MM.1S (cell line): Measurements from ENCODE around the gene APLP2.

Experiments
- DNase-seq: peaks from one replicate; pipeline ENCODE4 v3.0.0-alpha.2; 2015
- H2AFZ ChIP-seq: fragments of 300-600 bp; sonication (generic); 2 replicates; pipeline ENCODE4 v1.6.0; 2016; ENCODE audit warnings: antibody characterized with exemption, low read length
- H3F3A ChIP-seq: fragments of 300-600 bp; sonication (generic); 2 replicates; pipeline ENCODE4 v1.6.1; 2016; ENCODE audit warnings: mild to moderate bottlenecking, antibody characterized with exemption, low read length, moderate library complexity, mixed read lengths; ENCODE audit not compliant: insufficient read depth
- H3K27ac ChIP-seq: fragments of 300-600 bp; sonication (generic); 2 replicates; pipeline ENCODE4 v1.5.1; 2016; ENCODE audit warnings: mild to moderate bottlenecking, low read length
- H3K27me3 ChIP-seq: fragments of 300-600 bp; sonication (generic); replicated peaks from 2 replicates; pipeline ENCODE4 v1.6.0; 2016; ENCODE audit warnings: low read length; ENCODE audit not compliant: insufficient read depth
- H3K36me3 ChIP-seq: fragments of 300-600 bp; sonication (generic); replicated peaks from 2 replicates; pipeline ENCODE4 v1.6.1; 2016; ENCODE audit warnings: mild to moderate bottlenecking, low read length, mixed read lengths; ENCODE audit not compliant: insufficient read depth
- H3K4me1 ChIP-seq: fragments of 300-600 bp; sonication (generic); 2 replicates; pipeline ENCODE4 v1.6.1; 2016; ENCODE audit warnings: low read length, mixed read lengths
- H3K4me2 ChIP-seq: fragments of 300-600 bp; sonication (generic); 2 replicates; pipeline ENCODE4 v1.6.0; 2016; ENCODE audit warnings: low read depth, low read length
- H3K4me3 ChIP-seq: fragments of 300-600 bp; sonication (generic); 2 replicates; pipeline ENCODE4 v1.5.1; 2016; ENCODE audit warnings: low read length, mixed read lengths
- H3K79me2 ChIP-seq: fragments of 300-600 bp; sonication (generic); 2 replicates; pipeline ENCODE4 v1.6.1; 2016; ENCODE audit warnings: mixed run types, low read length, mixed read lengths
- H3K9ac ChIP-seq: fragments of 300-600 bp; sonication (generic); 2 replicates; pipeline ENCODE4 v1.6.1; 2016; ENCODE audit warnings: low read length, mixed read lengths
- H3K9me2 ChIP-seq: fragments of 300-600 bp; sonication (generic); replicated peaks from 2 replicates; pipeline ENCODE4 v1.6.1; 2016; ENCODE audit warnings: mild to moderate bottlenecking, low read length, mixed read lengths; ENCODE audit not compliant: insufficient read depth
- H3K9me3 ChIP-seq: fragments of 300-600 bp; sonication (generic); replicated peaks from 2 replicates; pipeline ENCODE4 v1.6.1; 2016; ENCODE audit warnings: mild to moderate bottlenecking, low read length, mixed read lengths; ENCODE audit not compliant: insufficient read depth
- H4K20me1 ChIP-seq: fragments of 300-600 bp; sonication (generic); 2 replicates; pipeline ENCODE4 v1.6.1; 2016; ENCODE audit warnings: mild to moderate bottlenecking, low read length, moderate library complexity, mixed read lengths; ENCODE audit not compliant: insufficient read depth
- CTCF ChIP-seq: fragments of 300-600 bp; sonication (generic); IDR thresholded peaks from 2 replicates; pipeline ENCODE4 v1.5.1; 2016; ENCODE audit warnings: antibody characterized with exemption, low read length, mixed read lengths
- EZH2 ChIP-seq: fragments of 300-600 bp; sonication (generic); optimal IDR thresholded peaks from 2 replicates; pipeline ENCODE3; 2017; ENCODE audit warnings: low read depth, mild to moderate bottlenecking, antibody characterized with exemption, low read length, mixed read lengths
- EZH2phosphoT487 ChIP-seq: fragments of 300-600 bp; sonication (generic); IDR thresholded peaks from 2 replicates; pipeline ENCODE4 v1.6.1; 2018; ENCODE audit warnings: antibody characterized with exemption, low read length

Gene APLP2

GRCh38 chr11:130179396-130180306 lies 110.0 kb downstream of the APLP2 start:
- peaks cover 86% of the 10 kb centered on the region for H3K79me2 ChIP-seq
- H3K9ac ChIP-seq = peak overlapping the region; percentile 29; the same call in 1 of the 2 replicates
- no peak for TF ChIP-seq EZH2
- no peak for TF ChIP-seq CTCF
- TF ChIP-seq EZH2phosphoT487 = no peak
- no peaks in the 10 kb centered on the region for H3K36me3 ChIP-seq
- H3F3A ChIP-seq = peaks cover 51% of the 10 kb centered on the region
- peak overlapping the region; percentile 93 for H3K4me2 ChIP-seq
- no peaks in the 10 kb centered on the region for H3K9me3 ChIP-seq
- peaks cover 55% of the 10 kb centered on the region for H3K4me1 ChIP-seq
- H2AFZ ChIP-seq = no peak overlapping the region
- no peaks in the 10 kb centered on the region for H4K20me1 ChIP-seq
- no peaks in the 10 kb centered on the region for H3K9me2 ChIP-seq
- DNase-seq = peak; percentile 13
- H3K27ac ChIP-seq = peak overlapping the region; percentile 95
- no peaks in the 10 kb centered on the region for H3K27me3 ChIP-seq
- no peak overlapping the region for H3K4me3 ChIP-seq

- peaks cover 55% of the 10 kb centered on the region for H3K4me1 ChIP-seq
- peak overlapping the region; percentile 93 for H3K4me2 ChIP-seq
- DNase-seq = peak; percentile 72
- H3K27ac ChIP-seq = peak overlapping the region; percentile 95
- H4K20me1 ChIP-seq = no peaks in the 10 kb centered on the region
- no peaks in the 10 kb centered on the region for H3K36me3 ChIP-seq
- H2AFZ ChIP-seq = no peak overlapping the region
- peak overlapping the region; percentile 45 for H3K4me3 ChIP-seq
- no peak for TF ChIP-seq EZH2phosphoT487
- TF ChIP-seq CTCF = no peak
- no peak for TF ChIP-seq EZH2
- H3K27me3 ChIP-seq = no peaks in the 10 kb centered on the region
- H3K9ac ChIP-seq = peak overlapping the region; percentile 61; the same call in 1 of the 2 replicates
- no peaks in the 10 kb centered on the region for H3K9me2 ChIP-seq
- H3K9me3 ChIP-seq = no peaks in the 10 kb centered on the region
- H3K79me2 ChIP-seq = peaks cover 87% of the 10 kb centered on the region
- peaks cover 51% of the 10 kb centered on the region for H3F3A ChIP-seq
Measured at GRCh38 chr11:130180491-130180890, 110.8 kb downstream of the APLP2 start.

GRCh38 chr11:130180896-130181294 lies 111.2 kb downstream of the APLP2 start:
- peaks cover 51% of the 10 kb centered on the region for H3F3A ChIP-seq
- no peaks in the 10 kb centered on the region for H3K9me2 ChIP-seq
- peaks cover 92% of the 10 kb centered on the region for H3K79me2 ChIP-seq
- H4K20me1 ChIP-seq = no peaks in the 10 kb centered on the region
- DNase-seq = no peak
- no peaks in the 10 kb centered on the region for H3K36me3 ChIP-seq
- H3K9ac ChIP-seq = peak overlapping the region; percentile 61
- H3K4me1 ChIP-seq = peaks cover 55% of the 10 kb centered on the region
- peak overlapping the region; percentile 95 for H3K27ac ChIP-seq
- peak overlapping the region; percentile 93 for H3K4me2 ChIP-seq
- no peaks in the 10 kb centered on the region for H3K9me3 ChIP-seq
- H2AFZ ChIP-seq = no peak overlapping the region
- peak overlapping the region; percentile 45 for H3K4me3 ChIP-seq
- H3K27me3 ChIP-seq = no peaks in the 10 kb centered on the region
- TF ChIP-seq CTCF (no peak), EZH2phosphoT487 (no peak), EZH2 (no peak)
